ENCODE results near the gene C1QTNF2. TPM values are rescaled to one million over a fixed set of nuclear protein-coding genes. Genes with fewer than 3 reads are reported as not detected.

The C1QTNF2 gene
- total and polyA plus RNA-seq, 12 donors: 0.40 to 1.6 (median 1.1) TPM

- Histone ChIP-seq H3K4me1 (peaks cover 17 to 77% (median 47%) of the 10 kb centered on the region in 9 donors), H3K27me3 (no peaks in the 10 kb centered on the region), H3K9me3 (no peaks in the 10 kb centered on the region), H3K27ac (peak overlapping the region in 1 of 10 donors; percentile 30), H3K36me3 (no peaks in the 10 kb centered on the region), H3K4me3 (no peak overlapping the region)
- DNase-seq (no peak), ATAC-seq (no peak)
- WGBS, 2 donors: 0 to 35% methylated on average over 1 of the region's 1 CpG
- no peak for TF ChIP-seq CTCF (IDR thresholded peaks at IDR 0.05)
- intact Hi-C loops (cut with DNase I): no loop called here
These were observed 11.2 kb downstream of the C1QTNF2 start for GRCh38 chr5:160359242-160359641.

GRCh38 chr5:160357861-160358411 lies 12.5 kb downstream of the C1QTNF2 start:
- no peaks in the 10 kb centered on the region for H3K9me3 ChIP-seq
- TF ChIP-seq CTCF (IDR thresholded peaks at IDR 0.05): no peak
- peaks cover 13 to 65% (median 35%) of the 10 kb centered on the region in 9 donors for H3K4me1 ChIP-seq
- no peaks in the 10 kb centered on the region for H3K27me3 ChIP-seq
- 52% methylated on average over 7 of the region's 7 CpGs for WGBS, 2 donors
- peak overlapping the region; percentile 17 to 81 (median 64) for H3K27ac ChIP-seq
- H3K4me3 ChIP-seq: peak overlapping the region in 3 of 10 donors; percentile 13 to 28 (median 16)
- DNase-seq (peak; percentile 38 to 62), ATAC-seq (peak; percentile 55 to 90 (median 76))
- H3K36me3 ChIP-seq: no peaks in the 10 kb centered on the region
- intact Hi-C loops (cut with DNase I): no loop called here

GRCh38 chr5:160357394-160357793 lies 13.0 kb downstream of the C1QTNF2 start:
- H3K4me3 ChIP-seq: peak overlapping the region in 3 of 10 donors; percentile 13 to 28 (median 16)
- H3K4me1 ChIP-seq: peaks cover 11 to 60% (median 30%) of the 10 kb centered on the region in 9 donors
- no peaks in the 10 kb centered on the region for H3K9me3 ChIP-seq
- H3K27ac ChIP-seq: peak overlapping the region; percentile 17 to 81 (median 64)
- H3K27me3 ChIP-seq: no peaks in the 10 kb centered on the region
- ATAC-seq (peak in 5 of 8 donors; percentile 7 to 45 (median 28)), DNase-seq (no peak)
- TF ChIP-seq CTCF (IDR thresholded peaks at IDR 0.05): no peak
- 63 to 69% methylated on average over 7 of the region's 7 CpGs for WGBS, 2 donors
- intact Hi-C loops (cut with DNase I): no loop called here
- H3K36me3 ChIP-seq: peaks cover 0 to 3% (median 0%) of the 10 kb centered on the region in 9 donors

- Histone ChIP-seq H3K27ac (peak overlapping the region in 8 of 10 donors; percentile 25 to 81 (median 66)), H3K27me3 (no peaks in the 10 kb centered on the region), H3K9me3 (no peaks in the 10 kb centered on the region), H3K36me3 (peaks cover 0 to 6% (median 0%) of the 10 kb centered on the region in 9 donors), H3K4me1 (peaks cover 11 to 58% (median 30%) of the 10 kb centered on the region in 9 donors), H3K4me3 (no peak overlapping the region)
- 68% methylated on average over 7 of the region's 7 CpGs for WGBS, 2 donors
- no peak for TF ChIP-seq CTCF (IDR thresholded peaks at IDR 0.05)
- ATAC-seq (peak in 1 of 8 donors; percentile 3), DNase-seq (no peak)
- intact Hi-C loops (cut with DNase I): no loop called here
These were observed 13.7 kb downstream of the C1QTNF2 start for GRCh38 chr5:160356550-160357347.
